VCaP (cell line): ENCODE results near the gene DPH6.

Experiments
- H3K27ac ChIP-seq: fragments of 450-650 bp; 2 replicates; pipeline ENCODE4 v1.5.1; 2017
- TF ChIP-seq, protein P1 (sequence below): fragments of 450-650 bp; conservative IDR thresholded peaks from 2 replicates; pipeline ENCODE4 v1.5.1; 2017; ENCODE audit warnings: mild to moderate bottlenecking, moderate library complexity

The DPH6 gene

GRCh38 chr15:35471024-35471423 lies 74.9 kb downstream of the DPH6 start:
- TF ChIP-seq, protein P1, sequence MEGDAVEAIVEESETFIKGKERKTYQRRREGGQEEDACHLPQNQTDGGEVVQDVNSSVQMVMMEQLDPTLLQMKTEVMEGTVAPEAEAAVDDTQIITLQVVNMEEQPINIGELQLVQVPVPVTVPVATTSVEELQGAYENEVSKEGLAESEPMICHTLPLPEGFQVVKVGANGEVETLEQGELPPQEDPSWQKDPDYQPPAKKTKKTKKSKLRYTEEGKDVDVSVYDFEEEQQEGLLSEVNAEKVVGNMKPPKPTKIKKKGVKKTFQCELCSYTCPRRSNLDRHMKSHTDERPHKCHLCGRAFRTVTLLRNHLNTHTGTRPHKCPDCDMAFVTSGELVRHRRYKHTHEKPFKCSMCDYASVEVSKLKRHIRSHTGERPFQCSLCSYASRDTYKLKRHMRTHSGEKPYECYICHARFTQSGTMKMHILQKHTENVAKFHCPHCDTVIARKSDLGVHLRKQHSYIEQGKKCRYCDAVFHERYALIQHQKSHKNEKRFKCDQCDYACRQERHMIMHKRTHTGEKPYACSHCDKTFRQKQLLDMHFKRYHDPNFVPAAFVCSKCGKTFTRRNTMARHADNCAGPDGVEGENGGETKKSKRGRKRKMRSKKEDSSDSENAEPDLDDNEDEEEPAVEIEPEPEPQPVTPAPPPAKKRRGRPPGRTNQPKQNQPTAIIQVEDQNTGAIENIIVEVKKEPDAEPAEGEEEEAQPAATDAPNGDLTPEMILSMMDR: no peak
- no peak overlapping the region for H3K27ac ChIP-seq

DNA sequence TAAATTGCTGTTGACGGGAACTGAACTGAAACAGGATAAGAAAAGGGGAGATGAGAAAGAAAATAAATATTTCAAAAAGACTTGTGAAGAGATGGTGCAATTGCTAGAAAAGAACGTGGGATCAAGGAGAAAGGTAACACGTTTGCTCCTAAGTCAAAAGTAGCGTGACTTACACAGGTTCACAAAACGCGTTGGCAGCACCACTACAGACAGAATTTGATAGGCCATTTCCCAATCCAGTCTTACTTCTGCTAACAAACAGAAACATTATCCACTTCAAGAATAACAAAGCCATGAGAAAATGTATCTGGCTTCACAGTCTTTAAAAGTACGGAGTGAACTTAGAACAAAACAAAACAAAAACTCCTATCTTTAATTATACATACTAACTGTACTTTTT lies 75.5 kb downstream of the DPH6 start:
- no peak overlapping the region for H3K27ac ChIP-seq
- TF ChIP-seq, protein P1: no peak

DNA sequence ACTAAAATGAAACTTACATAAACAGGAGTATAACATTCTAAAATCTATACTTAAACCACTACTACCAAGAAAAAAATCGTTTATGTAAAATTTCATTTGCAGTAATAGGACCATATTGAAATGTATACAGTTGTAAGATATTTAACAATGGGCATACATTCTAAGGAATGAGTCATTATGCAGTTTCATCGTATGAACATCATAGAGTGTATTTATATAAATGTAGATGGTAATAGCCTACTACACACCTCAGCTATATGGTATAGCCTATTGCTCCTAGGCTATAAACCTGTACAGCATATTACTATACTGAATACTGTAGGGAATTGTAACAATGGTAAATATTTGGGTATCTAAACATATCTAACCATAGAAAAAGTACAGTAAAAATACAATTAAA lies 79.5 kb downstream of the DPH6 start:
- H3K27ac ChIP-seq: no peak overlapping the region
- TF ChIP-seq, protein P1: no peak

DNA sequence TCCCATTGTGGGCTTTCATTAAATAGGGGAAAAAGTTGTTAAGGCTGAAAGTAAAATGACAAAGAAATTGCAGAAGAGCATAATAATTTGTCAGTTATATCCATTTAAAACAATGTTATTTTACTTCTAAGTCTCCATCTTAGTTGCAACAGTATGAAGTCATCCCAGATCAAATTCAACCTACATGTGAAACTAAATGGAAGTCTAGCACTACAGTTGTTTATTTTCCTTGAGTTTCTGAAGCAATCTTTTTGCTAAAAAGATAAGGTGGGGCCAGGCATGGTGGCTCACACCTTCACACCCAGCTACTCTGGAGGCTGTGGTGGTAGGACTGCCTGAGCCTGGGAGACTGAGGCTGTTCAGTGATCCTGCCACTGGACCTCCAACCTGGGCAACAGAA lies 80.2 kb downstream of the DPH6 start:
- no peak overlapping the region for H3K27ac ChIP-seq
- TF ChIP-seq, protein P1: no peak

GRCh38 chr15:35460616-35461015 lies 85.3 kb downstream of the DPH6 start:
- TF ChIP-seq, protein P1: no peak

GRCh38 chr15:35458176-35458856 lies 87.6 kb downstream of the DPH6 start:
- H3K27ac ChIP-seq: no peak overlapping the region
- TF ChIP-seq, protein P1: no peak

More at GRCh38 chr15:35460616-35461015, 85.3 kb downstream of the DPH6 start:
- H3K27ac ChIP-seq: no peak overlapping the region

DNA sequence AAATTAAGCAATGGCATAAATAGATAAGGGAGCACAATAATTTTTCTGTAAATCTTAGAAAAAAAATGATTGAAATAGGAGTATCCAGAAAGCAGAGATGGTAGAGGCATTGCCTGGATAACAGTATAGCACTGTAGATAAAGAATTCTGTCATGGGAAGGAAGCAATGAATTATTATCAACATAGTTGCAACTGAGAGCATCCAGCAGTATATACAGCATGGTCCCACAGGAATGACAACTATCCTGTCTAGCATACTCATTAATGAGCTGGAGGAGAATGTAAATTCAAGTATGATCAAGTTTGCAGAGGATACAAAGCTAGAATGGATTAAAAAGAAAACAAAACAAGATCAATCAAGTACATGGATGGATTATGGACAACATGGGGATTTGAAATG lies 90.8 kb downstream of the DPH6 start:
- TF ChIP-seq, protein P1: no peak

More for the DNA sequence above, 90.8 kb downstream of the DPH6 start:
- H3K27ac ChIP-seq: no peak overlapping the region
